ENCODE data around the gene PERCC1.

DNA sequence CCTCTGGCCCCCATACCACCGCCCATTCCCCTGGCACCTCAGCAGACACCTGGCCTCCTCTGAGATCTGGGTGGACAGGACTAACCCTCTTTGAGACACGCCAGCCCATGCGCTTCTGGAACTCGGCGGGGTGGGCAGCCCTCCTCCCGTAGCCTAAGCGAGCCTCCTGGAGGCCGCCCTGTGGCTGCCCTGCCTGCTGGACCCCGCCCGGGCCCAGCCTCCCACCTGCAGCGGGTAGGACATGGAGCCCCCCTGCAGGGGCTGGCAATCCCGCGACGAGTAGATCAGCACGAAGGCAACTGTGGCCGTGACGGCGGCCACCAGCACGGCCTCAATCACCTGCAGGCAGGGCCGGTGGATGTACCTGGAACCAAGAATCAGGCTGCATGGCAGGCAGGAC lies 21.7 kb downstream of the PERCC1 start:
- TF ChIP-seq POLR2A (IDR thresholded peaks at IDR 0.05), result no peak
- TF ChIP-seq, protein P1, sequence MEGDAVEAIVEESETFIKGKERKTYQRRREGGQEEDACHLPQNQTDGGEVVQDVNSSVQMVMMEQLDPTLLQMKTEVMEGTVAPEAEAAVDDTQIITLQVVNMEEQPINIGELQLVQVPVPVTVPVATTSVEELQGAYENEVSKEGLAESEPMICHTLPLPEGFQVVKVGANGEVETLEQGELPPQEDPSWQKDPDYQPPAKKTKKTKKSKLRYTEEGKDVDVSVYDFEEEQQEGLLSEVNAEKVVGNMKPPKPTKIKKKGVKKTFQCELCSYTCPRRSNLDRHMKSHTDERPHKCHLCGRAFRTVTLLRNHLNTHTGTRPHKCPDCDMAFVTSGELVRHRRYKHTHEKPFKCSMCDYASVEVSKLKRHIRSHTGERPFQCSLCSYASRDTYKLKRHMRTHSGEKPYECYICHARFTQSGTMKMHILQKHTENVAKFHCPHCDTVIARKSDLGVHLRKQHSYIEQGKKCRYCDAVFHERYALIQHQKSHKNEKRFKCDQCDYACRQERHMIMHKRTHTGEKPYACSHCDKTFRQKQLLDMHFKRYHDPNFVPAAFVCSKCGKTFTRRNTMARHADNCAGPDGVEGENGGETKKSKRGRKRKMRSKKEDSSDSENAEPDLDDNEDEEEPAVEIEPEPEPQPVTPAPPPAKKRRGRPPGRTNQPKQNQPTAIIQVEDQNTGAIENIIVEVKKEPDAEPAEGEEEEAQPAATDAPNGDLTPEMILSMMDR (IDR thresholded peaks at IDR 0.05), result no peak
